ENCODE results near the gene VWA3A.

GRCh38 chr16:22193063-22193411 lies 100.7 kb downstream of the VWA3A start:
- no peak for TF ChIP-seq CTCF (IDR thresholded peaks at IDR 0.05)
- no peak for TF ChIP-seq POLR2A (IDR thresholded peaks at IDR 0.05)
- TF ChIP-seq EP300 (IDR thresholded peaks at IDR 0.05): no peak
